ENCODE measurements around the gene CANX.
A peak's percentile ranks its signal among the peaks of the same experiment; 100 is the strongest.
"Not testable (repeated sequence)": the region's sequence is repeated elsewhere in the genome, so short reads cannot be mapped to it uniquely, and the experiment has no call there.

Gene CANX

DNA sequence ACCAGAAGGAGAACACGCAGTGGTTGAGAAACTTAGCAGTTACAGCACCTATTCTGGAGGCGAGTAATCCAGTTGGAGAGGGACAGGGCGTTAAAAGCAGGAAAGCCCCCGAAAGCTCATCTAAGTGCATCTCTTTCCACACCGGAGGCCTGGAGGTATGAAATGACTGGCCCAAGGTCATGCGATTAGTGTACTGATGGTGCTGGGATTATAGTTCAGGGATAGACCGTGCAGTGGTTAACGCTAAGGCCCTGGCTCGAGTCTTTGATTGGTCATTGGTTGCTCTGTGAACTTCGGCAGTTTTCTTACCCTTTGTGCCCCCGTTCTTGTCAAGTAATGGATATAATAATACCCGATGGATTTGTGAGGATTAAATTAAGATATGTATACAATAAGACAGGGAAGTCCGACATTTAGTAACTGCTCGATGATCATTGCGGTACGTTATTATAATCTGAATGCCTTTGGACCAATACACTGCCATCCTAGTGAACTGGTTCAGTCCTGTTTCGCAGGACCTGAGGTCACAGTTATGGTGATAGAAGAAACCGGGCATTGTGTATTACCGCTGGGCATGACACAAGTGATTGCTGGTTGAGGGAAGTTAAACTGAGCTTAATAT lies 960 bp downstream of the CANX start:
- DNase-seq (ENCODE audit: low read depth in 2 of 2) = peak in 1 of 2 donors; percentile 32

DNA sequence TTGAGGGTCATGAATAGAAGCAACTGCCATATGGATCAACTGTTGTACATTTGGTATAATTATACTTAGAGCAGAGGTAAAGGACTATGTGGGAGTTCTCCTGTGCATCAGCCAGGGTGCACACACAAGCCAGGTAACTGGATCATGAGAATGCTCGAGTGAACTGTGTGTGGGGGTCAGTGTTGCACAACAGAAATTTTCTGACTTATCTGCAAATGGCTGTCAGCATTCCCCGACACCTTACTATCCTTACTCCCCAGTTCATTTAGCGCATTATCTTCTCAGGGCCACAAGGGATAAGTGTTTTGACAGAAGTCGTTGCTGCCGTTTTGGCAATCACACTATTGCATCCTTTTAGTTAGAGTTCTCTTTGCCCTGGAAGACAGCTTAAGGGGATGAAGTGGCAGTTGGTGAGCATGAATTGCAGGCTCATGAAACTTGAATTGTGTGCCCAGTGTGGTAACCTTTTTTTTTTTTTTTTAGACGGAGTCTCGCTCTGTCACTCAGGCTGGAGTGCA lies 1.7 kb downstream of the CANX start:
- DNase-seq (ENCODE audit: low read depth in 2 of 2) = no peak

DNA sequence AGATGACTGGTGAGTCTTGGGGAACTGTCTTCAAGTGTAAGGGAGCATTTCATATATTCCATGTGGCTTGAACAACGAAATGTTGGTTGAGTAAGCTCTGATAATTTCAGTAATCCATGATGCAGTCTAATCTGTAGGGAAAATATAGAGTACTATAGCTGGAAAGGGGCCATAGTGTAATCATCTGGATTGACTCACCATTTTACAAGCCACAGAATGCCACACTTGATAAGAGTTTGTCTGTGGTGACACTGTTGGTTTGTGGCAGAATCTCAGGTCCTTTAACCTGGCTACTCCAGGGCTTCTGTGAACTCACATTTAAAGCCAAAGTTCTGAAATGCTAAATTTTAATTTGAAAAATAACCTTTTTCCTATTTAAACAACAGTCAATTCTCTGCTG lies 17.5 kb downstream of the CANX start:
- DNase-seq (ENCODE audit: low read depth in 2 of 2) = no peak

DNA sequence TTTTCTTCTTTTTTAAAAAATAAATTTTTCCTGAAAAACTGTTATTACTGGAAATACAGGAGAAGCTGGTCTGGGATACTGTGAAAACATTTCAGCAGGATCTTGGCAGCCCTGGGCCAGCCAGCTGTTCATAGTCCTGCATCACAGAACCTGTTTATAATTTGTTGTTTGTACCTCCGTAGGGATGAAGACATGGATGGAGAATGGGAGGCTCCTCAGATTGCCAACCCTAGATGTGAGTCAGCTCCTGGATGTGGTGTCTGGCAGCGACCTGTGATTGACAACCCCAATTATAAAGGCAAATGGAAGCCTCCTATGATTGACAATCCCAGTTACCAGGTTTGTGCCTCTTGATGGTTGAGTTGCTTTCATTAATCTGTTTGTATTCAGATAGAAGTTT lies 21.5 kb downstream of the CANX start:
- no peak for DNase-seq (ENCODE audit: low read depth in 2 of 2)

DNA sequence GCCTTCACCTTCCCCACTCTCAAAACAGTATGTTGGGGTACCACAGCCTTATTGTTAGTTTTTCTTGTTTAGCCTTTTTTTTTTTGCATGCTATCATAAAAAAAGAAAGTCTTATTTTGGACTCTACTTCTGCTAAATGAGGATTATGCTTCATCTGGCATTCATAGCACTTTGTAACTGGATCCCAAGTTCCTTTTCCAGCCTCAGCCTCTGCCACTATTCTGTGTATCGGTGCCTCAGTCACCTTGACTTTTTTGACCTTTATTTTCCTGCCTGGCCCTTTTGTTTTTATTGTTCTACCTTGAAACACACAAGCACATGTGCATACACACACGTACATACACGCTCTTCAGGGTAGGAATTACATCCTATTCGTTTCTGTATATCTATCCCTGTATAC lies 25.4 kb downstream of the CANX start:
- no peak for DNase-seq (ENCODE audit: low read depth in 2 of 2)

DNA sequence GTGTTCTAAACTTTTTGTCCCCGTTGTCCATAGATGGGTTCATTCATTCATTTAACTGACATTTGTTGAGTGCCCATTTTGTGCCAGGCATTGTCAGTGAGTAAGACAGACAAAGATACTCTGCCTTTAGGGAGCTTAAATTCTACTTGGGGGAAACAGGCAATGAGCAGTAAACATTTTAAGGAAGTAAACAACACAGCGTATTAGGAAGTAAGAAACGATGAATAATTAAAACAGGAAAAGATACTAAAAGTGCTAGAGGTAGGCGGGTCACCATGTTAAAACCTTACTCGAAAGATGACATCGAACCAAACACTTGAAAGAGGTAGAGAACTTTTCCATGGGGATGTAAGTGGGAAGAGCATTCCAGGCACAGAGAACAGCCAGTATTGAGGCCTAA lies 28.3 kb downstream of the CANX start:
- no peak for DNase-seq (ENCODE audit: low read depth in 2 of 2)

DNA sequence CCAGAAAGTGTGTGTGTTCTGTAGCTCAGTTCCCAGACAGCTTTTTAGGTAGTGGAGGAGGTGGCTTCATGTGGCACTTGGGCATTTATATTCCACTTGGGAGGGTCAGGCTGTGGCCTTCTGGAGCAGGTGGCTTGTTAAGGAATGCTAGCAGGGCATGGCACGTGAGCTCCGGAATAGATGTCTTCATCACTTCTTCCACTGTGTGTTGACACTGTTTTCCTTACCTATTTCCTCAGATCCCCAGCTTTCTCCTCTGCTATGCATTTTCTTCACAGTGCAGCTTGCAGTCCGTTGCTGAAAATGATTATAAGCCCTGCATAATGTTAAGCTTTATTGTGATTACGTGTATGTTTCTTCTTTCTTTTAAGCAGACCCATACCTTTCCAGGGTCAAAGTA lies 30.5 kb downstream of the CANX start:
- no peak for DNase-seq (ENCODE audit: low read depth in 2 of 2)

DNA sequence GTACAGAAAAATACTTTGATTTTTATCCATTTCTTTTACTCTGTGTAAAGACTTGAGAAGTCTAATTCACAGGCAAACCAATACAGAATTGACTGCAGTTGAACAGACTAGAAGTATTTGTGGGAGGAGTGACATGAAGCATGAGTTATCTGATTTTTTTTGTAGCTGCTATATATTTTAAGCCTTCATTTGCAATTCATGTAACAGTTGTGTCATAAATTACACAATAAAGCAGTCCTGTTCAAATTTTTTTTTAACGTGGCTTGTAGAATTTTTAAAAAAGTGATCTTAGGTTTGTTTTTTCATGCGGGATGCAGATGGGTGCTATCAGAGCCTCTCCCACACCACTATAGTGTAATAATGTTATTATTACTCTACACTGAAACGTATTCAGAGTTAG lies 31.0 kb downstream of the CANX start:
- DNase-seq (ENCODE audit: low read depth in 2 of 2) = no peak

DNA sequence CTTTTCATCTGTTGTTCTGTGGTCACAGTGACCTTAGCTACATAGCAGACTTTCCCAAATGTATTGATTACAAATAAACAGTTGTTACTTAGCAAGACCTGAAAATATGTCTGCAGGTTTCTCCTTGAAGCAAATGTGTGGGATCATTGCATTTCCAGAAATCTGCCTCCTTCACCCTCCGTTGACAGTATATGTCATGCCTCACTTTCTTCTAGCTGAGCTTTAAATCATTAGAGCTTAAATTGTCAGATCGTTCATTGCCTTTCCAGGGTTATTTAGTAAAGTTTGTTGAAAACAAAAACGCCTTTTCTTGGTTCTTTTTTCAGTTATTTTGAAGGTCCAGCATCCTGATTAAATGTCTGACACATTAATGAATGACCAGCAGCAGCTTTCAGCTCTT lies 31.6 kb downstream of the CANX start:
- DNase-seq (ENCODE audit: low read depth in 2 of 2) = no peak

DNA sequence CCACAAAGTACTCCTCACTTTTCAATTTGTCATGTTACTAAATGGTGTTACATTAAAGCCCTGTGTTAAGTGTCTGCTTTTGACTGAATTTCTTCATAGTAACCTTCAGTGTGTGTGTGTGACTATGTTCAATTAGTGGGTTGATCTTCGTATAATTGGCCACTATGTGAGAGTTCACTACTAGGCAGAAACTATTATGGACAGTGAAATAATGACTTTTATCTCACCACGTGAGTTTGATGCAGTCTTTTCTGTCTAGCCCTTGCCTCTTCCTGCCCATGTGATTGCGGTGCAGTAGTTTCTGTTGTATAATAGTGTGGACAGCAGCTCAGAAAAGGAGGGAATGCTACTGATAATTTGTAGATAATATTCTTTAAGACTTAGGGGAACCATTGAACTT lies 32.1 kb downstream of the CANX start:
- DNase-seq (ENCODE audit: low read depth in 2 of 2) = no peak

DNA sequence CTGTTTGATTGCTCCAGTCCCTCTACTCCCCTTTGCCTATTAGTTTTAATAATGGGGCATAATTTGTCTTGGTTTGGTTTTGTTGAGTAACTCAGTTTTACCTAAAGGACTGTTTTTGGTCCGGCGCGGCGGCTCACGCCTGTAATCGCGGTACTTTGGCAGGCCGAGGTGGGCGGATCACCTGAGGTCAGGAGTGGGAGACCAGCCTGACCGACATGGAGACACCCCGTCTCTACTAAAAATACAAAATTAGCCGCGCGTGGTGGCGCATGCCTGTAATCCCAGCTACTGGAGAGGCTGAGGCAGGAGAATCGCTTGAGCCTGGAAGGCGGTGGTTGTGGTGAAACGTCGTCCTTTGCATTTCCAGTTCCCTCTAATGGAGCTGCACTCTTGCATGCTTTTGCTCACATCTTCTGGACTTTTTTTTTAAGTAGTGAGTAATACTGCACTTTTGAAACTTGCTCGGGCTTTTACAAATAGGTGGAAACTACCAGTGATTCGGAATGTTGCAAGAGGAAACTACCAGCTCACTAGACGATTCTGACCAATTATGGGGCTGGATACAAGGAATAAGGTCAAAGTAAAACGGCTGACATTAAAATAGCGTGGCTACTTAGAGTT lies 33.1 kb downstream of the CANX start:
- DNase-seq (ENCODE audit: low read depth in 2 of 2) = no peak

DNA sequence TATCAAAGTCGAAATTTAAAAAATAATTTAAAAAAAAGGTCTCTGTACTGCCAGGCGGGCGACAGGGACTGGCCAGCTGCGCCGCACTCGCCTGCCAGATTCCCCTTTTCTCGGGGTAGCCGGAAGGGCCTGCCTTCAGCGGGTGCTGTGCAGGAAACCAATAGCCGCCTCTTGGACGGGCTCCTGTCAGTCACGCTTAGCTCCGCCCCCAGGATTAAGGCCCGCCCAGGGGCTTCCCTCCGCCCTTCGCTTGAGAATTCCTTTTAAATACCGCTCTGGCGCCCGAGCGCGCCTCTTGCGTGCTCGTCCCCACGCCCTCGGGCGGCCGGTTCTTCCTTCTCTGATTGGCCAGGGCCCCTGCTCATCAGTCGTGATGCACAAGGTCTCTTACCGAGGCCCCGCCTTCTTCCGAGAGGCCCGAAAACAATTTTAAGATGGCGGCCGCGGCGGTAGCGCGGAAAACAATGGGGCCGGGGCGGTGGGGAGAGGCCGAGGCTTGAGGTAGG lies 33.7 kb downstream of the CANX start, which contains the start of gene MAML1:
TSS of gene MAML1 (plus strand) at position 411 of the 506 bp plus-strand sequence. CDS start 291 bp downstream, outside the sequence.
- DNase-seq (ENCODE audit: low read depth in 2 of 2) = peak; percentile 97 to 99

DNA sequence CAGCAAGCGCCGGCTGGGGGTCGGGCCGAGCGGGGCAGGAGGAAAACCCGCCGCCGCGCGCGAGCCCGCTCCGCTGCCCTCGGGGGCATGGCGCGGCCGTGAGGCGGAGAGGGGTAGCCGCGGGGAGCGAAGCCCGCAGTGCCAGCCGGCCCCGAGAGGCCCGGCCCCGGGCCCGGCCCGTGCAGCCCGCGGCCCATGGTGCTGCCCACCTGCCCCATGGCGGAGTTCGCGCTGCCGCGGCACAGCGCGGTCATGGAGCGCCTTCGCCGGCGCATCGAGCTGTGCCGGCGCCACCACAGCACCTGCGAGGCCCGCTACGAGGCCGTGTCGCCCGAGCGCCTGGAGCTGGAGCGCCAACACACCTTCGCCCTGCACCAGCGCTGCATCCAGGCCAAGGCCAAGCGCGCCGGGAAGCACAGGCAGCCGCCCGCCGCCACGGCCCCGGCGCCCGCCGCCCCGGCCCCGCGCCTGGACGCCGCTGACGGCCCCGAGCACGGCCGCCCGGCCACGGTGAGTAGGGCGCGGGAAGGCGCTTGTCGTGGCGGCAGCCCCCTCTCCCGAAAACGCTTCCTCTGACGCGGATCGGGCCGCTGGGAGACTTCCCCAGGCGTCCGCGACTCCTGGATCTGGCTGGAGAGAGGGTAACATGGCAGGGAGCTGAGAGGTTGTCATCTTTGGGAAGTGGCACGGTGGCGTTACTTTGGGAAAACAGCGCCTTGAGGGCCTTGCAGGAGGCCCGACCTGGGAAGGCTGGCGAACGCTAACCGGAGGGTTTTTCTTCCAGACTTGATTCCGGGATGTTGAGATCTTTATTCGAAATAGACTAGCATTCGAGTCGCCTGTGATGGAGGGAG lies 34.4 kb downstream of the CANX start:
- DNase-seq (ENCODE audit: low read depth in 2 of 2) = peak in 1 of 2 donors; percentile 30

DNA sequence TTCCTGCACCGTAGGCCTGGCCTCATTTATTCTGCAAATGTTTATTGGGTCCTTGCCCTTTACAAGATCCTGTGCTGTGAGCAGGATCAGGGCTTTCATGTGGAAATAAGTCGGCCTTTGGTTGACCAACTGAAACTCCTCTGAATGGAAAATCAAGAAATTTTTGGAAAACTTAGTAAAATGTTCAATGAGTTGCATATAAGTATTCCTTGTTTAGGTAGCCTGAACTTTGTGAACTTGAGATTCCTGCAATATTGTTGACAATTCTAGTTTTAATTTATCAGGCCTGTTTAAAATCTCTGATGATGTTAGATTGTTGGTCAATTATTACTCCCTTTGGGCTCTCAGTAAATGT lies 35.0 kb downstream of the CANX start:
- no peak for DNase-seq (ENCODE audit: low read depth in 2 of 2)

DNA sequence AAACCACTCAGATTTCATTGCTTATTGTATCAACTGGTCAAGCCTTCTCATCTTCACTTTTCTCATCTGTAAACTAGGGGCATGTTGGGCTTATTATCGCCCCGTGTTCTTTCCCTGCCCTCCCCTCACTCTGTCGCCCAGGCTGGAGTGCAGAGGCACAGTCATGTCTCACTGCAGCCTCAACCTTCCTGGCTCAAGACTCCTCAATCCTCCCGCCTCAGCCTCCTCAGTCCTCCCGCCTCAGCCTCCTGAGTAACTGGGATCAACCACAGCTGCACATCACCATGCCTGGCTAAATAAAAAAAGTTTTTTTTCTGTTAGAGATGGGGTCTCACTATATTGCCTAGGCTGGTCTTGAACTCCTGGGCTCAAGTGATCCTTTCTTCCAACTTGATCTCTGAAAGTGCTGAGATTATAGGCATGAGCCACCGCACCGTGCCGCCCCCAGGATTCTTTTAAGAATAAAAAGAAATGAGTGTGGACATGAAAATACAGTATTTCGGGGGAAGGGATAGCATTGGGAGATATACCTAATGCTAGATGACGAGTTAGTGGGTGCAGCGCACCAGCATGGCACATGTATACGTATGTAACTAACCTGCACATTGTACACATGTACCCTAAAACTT lies 35.9 kb downstream of the CANX start:
- DNase-seq (ENCODE audit: low read depth in 2 of 2) = no peak

DNA sequence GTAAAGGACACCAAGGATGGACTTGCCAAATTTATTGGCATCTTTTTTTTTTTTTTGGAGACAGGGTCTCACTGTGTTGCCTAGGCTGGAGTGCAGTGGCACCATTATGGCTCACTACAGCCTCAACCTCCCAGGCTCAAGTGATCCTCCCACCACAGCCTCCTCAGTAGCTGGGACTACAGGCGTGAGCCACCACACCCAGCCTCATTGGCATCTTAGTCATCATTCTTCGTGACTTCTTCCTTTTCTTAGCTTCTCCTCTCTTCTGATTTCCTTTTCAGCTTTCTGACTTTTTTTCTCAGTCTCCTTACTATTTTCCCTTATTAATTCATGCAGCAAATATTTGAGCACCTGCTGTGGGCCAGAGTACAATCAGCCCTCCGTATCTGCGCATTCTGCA lies 40.0 kb downstream of the CANX start:
- no peak for DNase-seq (ENCODE audit: low read depth in 2 of 2)

DNA sequence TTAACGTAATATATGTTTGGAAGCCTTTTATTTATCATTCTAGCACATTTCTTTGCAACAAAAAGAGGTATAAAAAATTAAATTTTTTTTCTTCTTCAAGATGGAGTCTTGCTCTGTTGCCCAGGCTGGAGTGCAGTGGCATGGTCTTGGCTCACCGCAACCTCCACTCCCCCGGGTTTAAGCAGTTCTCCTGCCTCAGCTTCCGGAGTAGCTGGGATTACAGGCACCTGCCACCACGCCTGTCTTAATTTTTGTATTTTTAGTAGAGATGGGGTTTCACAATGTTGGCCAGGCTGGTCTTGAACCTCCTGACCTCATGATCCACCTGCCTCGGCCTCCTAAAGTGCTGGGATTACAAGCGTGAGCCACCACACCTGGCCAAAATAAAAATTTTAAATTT lies 45.3 kb downstream of the CANX start:
- DNase-seq (ENCODE audit: low read depth in 2 of 2) = not testable (repeated sequence)

DNA sequence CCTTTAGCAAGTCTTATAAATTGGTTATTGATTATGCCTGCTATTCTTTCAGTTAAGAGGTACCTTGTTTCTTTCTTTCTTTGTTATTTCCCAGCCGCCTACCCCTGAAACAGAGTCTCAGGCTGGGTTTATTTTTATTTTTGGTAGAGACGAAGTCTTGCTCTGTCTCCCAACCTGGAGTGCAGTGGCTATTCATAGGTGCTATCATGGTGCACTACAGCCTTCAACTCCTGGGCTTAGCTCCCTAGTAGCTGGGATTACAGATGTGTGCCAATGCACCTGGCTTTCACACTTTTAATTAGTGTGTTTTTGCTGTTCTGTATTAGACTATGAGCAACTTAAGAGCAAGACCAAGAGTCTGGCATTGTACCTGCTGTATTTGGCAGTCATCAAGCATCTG lies 48.1 kb downstream of the CANX start:
- no peak for DNase-seq (ENCODE audit: low read depth in 2 of 2)

DNA sequence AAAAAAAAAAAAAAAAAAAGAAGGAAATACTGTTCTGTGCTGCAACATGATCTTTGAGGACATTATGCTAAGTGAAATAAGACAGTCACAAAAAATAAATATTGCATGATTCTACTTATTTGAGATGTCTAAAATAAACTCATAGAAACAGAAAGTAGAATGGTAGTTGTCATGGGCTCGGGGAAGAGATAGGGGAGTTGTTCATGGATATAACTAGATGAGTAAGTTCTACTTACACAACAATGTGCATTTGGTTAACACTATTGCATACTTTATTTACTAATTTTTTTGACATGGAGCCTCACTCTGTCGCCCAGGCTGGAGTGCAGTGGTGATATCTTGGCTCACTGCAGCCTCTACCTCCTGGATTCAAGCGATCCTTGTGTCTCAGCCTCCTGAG lies 49.0 kb downstream of the CANX start:
- no peak for DNase-seq (ENCODE audit: low read depth in 2 of 2)

DNA sequence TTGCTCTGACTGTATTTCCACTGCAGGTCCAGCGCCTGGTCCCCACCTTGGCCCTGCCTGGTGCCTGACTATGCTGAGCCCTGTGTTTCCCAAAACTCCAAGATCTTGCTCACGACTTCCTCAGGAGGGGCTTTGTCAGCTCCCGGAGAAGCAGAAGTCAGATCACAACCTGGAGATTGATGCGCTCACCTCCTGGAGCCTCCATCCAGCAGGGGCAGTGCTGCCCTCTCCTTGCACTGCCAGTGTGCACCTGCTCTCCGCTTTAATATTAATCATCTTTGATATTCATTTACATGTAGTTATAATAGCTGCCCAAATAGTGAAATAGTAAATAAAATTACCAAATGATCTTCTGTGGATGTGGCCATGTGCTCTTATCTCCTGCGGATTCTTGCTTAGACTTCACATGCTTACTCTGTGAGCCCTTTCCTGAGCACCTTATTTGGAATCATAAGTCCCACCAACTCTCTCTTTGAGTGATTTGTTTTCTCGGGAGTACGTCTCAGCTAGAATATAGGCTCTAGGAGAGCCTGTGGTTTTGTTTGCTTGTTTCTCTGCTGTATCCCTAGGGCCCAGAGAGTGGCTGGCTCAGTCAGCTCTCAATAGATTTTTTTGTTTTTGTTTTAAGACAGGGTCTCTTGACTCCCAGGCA lies 51.2 kb downstream of the CANX start:
- DNase-seq (ENCODE audit: low read depth in 2 of 2) = no peak

DNA sequence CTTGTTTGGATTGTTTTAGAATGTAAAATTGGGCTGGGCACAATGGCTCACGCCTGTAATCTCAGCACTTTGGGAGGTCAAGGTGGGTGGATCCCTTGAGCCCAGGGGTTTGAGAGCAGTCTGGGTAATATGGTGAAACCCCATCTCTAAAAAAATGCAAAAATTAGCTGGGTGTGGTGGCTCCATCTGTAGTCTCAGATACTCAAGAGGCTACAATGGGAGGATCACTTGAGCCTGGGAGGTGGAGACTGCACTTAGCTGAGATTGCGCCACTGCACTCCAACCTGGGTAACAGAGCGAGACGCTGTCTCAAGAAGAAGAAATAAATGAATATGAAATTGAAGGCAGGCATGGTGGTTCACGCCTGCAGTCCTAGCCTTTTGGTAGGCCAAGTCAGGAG lies 55.2 kb downstream of the CANX start:
- DNase-seq (ENCODE audit: low read depth in 2 of 2) = no peak

DNA sequence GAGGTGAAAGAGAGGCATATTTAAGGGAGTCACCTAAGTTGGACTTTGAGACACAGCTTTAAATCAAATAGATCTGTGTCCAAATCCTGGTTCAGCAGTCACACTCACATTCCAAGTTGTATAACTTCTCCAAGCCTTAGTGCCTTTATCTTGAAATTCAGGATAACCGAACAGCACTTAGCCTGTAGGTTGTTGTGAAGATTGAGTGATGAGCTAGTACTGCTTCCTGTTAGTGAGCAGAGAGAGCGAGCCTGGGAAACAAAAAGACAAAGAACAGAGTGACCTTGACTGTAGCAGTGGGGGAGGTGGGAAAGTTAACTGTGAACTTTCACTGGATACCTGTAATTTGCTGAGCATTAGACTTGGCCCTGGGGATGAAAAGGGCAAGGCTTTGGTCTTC lies 56.3 kb downstream of the CANX start:
- no peak for DNase-seq (ENCODE audit: low read depth in 2 of 2)

All from stimulated activated CD8-positive, alpha-beta memory T cell treated with anti-CD3 and anti-CD28 coated beads, Interleukin-2, amount 100 ng/mL, for 48 hours (primary cell).